Activated CD8-positive, alpha-beta T cell treated with anti-CD3 and anti-CD28 coated beads for 36 hours (primary cell): ENCODE results near the gene TEX26. TPM values are rescaled to one million over a fixed set of nuclear protein-coding genes. Genes with fewer than 3 reads are reported as not detected.

ENCODE experiments used
- ATAC-seq: fragments of 200-7000 bp; cut with Tn5 transposase; one replicate; pipeline ENCODE4 v1.10.0; 2021; ENCODE audit warnings: mild to moderate bottlenecking, moderate library complexity
- CTCF ChIA-PET: fragments of 350-600 bp; sonication (Branson Sonifier 250); formaldehyde crosslinking; loops from one replicate; lab custom pipeline; 2021; ENCODE audit warnings: antibody characterized with exemption; lab: Charles Lee
- POLR2A ChIA-PET: fragments of 350-600 bp; sonication (Branson Sonifier 250); formaldehyde crosslinking; loops from one replicate; lab custom pipeline; 2021; ENCODE audit warnings: antibody characterized with exemption; lab: Charles Lee
- DNase-seq: peaks from one replicate; pipeline ENCODE4 v3.0.0-alpha.2; 2020
- H3K27ac Mint-ChIP-seq: one replicate; pipeline ENCODE4 v1.8.0; 2021; ENCODE audit warnings: mild to moderate bottlenecking, mixed read lengths
- H3K27me3 Mint-ChIP-seq: one replicate; pipeline ENCODE4 v1.8.0; 2021; ENCODE audit warnings: mixed read lengths
- H3K36me3 Mint-ChIP-seq: one replicate; pipeline ENCODE4 v1.8.0; 2021; ENCODE audit warnings: low read depth, mixed read lengths
- H3K4me1 Mint-ChIP-seq: one replicate; pipeline ENCODE4 v1.8.0; 2021; ENCODE audit warnings: low read depth, mixed read lengths
- H3K4me3 Mint-ChIP-seq: one replicate; pipeline ENCODE4 v1.8.0; 2021; ENCODE audit warnings: mild to moderate bottlenecking, moderate library complexity, mixed read lengths
- H3K9me3 Mint-ChIP-seq: one replicate; pipeline ENCODE4 v1.8.0; 2021; ENCODE audit warnings: mixed read lengths
- CTCF ChIP-seq: fragments of 200-600 bp; IDR thresholded peaks from one replicate; pipeline ENCODE4 v1.8.0; 2022; ENCODE audit warnings: antibody characterized with exemption, mild to moderate bottlenecking
- intact Hi-C: fragments of 100-400 bp; cut with micrococcal nuclease; formaldehyde crosslinking; loops from one replicate; pipeline ENCODE4 v1.10.0; 2022
- total RNA-seq, 2 experiments: library from RNA; stranded (reverse); gene quantifications; one replicate each; pipeline ENCODE4 v1.2.3, GENCODE V29; 2021

The TEX26 gene
- total RNA-seq, 2 experiments from 2014 or later, result not detected

GRCh38 chr13:30906411-30907051, 25.9 kb upstream of the TEX26 start:
- CTCF ChIA-PET, result interaction anchor here (1.0 kb wide), 1 partner anchor 40 kb away, joined by 3 read pairs; no protein-coding TSS in a partner anchor
- no peak overlapping the region for H3K27ac Mint-ChIP-seq
- H3K4me1 Mint-ChIP-seq, result no peaks in the 10 kb centered on the region
- POLR2A ChIA-PET, result no interaction called here
- TF ChIP-seq CTCF, result no peak
- ATAC-seq (peak; percentile 60), DNase-seq (peak; percentile 26)
- H3K4me3 Mint-ChIP-seq, result no peak overlapping the region
- intact Hi-C loops, result no loop called here
- H3K9me3 Mint-ChIP-seq, result no peaks in the 10 kb centered on the region
- peaks cover 48% of the 10 kb centered on the region for H3K27me3 Mint-ChIP-seq
- H3K36me3 Mint-ChIP-seq, result no peaks in the 10 kb centered on the region

- ATAC-seq, result no peak
- CTCF ChIA-PET, result interaction anchor here (0.9 to 1.0 kb wide), 2 partner anchors 15 to 41 kb away, joined by 3 read pairs; no protein-coding TSS in a partner anchor
- no peak for DNase-seq
- no peak for TF ChIP-seq CTCF
- no peak overlapping the region for H3K4me3 Mint-ChIP-seq
- POLR2A ChIA-PET, result no interaction called here
- H3K36me3 Mint-ChIP-seq, result no peaks in the 10 kb centered on the region
- peaks cover 50% of the 10 kb centered on the region for H3K27me3 Mint-ChIP-seq
- intact Hi-C loops, result no loop called here
- no peak overlapping the region for H3K27ac Mint-ChIP-seq
- H3K9me3 Mint-ChIP-seq, result no peaks in the 10 kb centered on the region
- no peaks in the 10 kb centered on the region for H3K4me1 Mint-ChIP-seq
Observed at GRCh38 chr13:30907121-30907861, 25.2 kb upstream of the TEX26 start.

- no peak for TF ChIP-seq CTCF
- ATAC-seq, result no peak
- H3K27ac Mint-ChIP-seq, result no peak overlapping the region
- POLR2A ChIA-PET, result no interaction called here
- no peak for DNase-seq
- no peaks in the 10 kb centered on the region for H3K9me3 Mint-ChIP-seq
- no peak overlapping the region for H3K4me3 Mint-ChIP-seq
- H3K4me1 Mint-ChIP-seq, result no peaks in the 10 kb centered on the region
- intact Hi-C loops, result no loop called here
- no peaks in the 10 kb centered on the region for H3K36me3 Mint-ChIP-seq
- peaks cover 47% of the 10 kb centered on the region for H3K27me3 Mint-ChIP-seq
- CTCF ChIA-PET, result interaction anchor here (0.8 to 1.2 kb wide), 2 partner anchors 18 to 43 kb away, joined by 3 read pairs; no protein-coding TSS in a partner anchor
Observed at GRCh38 chr13:30908416-30908980, 24.0 kb upstream of the TEX26 start.

GRCh38 chr13:30910676-30911075, 21.8 kb upstream of the TEX26 start:
- no peak for ATAC-seq
- H3K9me3 Mint-ChIP-seq, result no peaks in the 10 kb centered on the region
- peaks cover 34% of the 10 kb centered on the region for H3K27me3 Mint-ChIP-seq

More at GRCh38 chr13:30910676-30911075, 21.8 kb upstream of the TEX26 start:
- ChIA-PET POLR2A (no interaction called here), CTCF (interaction anchor here (1.4 kb wide), 1 partner anchor 45 kb away, joined by 3 read pairs; no protein-coding TSS in a partner anchor)
- no peaks in the 10 kb centered on the region for H3K4me1 Mint-ChIP-seq
- DNase-seq, result no peak
- no peak overlapping the region for H3K4me3 Mint-ChIP-seq
- intact Hi-C loops, result no loop called here
- TF ChIP-seq CTCF, result no peak
- H3K27ac Mint-ChIP-seq, result no peak overlapping the region
- H3K36me3 Mint-ChIP-seq, result no peaks in the 10 kb centered on the region
